SH-SY5Y (cell line): ENCODE measurements around the gene TBC1D22A.

Source experiments
- GATA2 ChIP-seq: IDR thresholded peaks from 2 replicates; pipeline ENCODE4 v1.6.1; 2011; ENCODE audit warnings: mild to moderate bottlenecking, low read depth, low read length
- GATA3 ChIP-seq: IDR thresholded peaks from 2 replicates; pipeline ENCODE4 v1.6.1; 2011; ENCODE audit warnings: low read depth, mild to moderate bottlenecking, low read length, moderate library complexity

DNA sequence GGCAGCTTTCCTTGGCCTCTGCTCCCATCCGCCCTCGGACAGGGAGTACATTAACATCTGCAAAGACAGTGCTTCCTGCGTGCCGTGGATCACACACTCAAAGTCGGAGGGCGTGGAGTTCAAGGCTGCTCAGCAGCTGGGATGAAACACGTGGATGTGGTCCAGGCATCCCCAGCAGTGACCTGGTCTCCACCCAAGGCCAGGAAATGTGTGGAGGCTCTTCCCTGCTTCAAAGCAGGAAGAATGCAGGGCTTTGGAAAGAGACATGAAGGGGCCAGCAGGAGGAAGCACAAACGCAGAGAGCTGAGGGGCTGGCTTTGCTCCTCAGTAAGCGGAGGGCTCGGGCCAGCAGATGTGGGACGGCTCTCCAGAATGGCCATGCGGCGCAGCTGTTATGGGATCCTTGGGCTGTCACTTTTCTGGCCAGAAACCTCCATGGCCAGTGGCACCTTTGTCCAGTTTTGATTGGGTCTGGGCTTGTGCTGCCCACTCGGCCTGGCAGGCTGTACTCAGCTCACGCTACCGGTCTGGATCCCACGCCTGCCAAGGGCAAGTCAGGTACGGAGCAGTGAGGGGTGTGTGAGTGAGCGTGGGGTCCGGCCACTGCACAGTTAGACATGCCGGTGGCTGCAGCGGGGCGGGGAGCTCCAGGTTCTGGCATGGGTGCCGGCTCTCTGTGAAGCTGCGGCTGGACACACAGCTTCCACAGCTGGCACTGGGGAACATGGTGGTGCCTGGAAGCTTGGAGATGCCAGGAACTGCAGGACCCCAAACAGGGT lies 438.0 kb downstream of the TBC1D22A start:
- TF ChIP-seq GATA3 (no peak), GATA2 (no peak)
